Osteoblast (primary cell): ENCODE measurements around the gene ZNF366. TPM values are rescaled to one million over a fixed set of nuclear protein-coding genes. Genes with fewer than 3 reads are reported as not detected.
A peak's percentile ranks its signal among the peaks of the same experiment; 100 is the strongest.

ENCODE experiments used
- DNase-seq: peaks from one replicate; pipeline ENCODE4 v3.0.0; 2011; ENCODE audit warnings: low spot score, mixed read lengths; ENCODE audit not compliant: insufficient read length; ENCODE audit errors: missing footprints
- H2AFZ ChIP-seq: 2 replicates; pipeline ENCODE4 v1.6.0; 2011; ENCODE audit warnings: mild to moderate bottlenecking, low read length
- H3K27ac ChIP-seq: 2 replicates; pipeline ENCODE4 v1.5.1; 2011; ENCODE audit warnings: mild to moderate bottlenecking, low read depth, low read length, moderate library complexity
- H3K27me3 ChIP-seq: 2 replicates; pipeline ENCODE4 v1.6.0; 2012; ENCODE audit warnings: mild to moderate bottlenecking, control low read depth, inconsistent platforms, low read length, moderate library complexity; ENCODE audit not compliant: insufficient read depth
- H3K36me3 ChIP-seq: 2 replicates; pipeline ENCODE4 v1.5.1; 2011; ENCODE audit warnings: mild to moderate bottlenecking, low read length, control low read depth, moderate library complexity; ENCODE audit not compliant: insufficient read depth
- H3K4me1 ChIP-seq: 2 replicates; pipeline ENCODE4 v1.5.1; 2011; ENCODE audit warnings: mild to moderate bottlenecking, low read length, control low read depth, moderate library complexity; ENCODE audit not compliant: insufficient read depth
- H3K4me2 ChIP-seq: 2 replicates; pipeline ENCODE4 v1.6.0; 2011; ENCODE audit warnings: mild to moderate bottlenecking, low read length; ENCODE audit not compliant: insufficient read depth
- H3K4me3 ChIP-seq: fragments of 200-600 bp; sonication (generic); 3 replicates; pipeline ENCODE4 v1.5.1; 2012; ENCODE audit warnings: mild to moderate bottlenecking, low read length, inconsistent platforms; ENCODE audit not compliant: insufficient read depth
- H3K79me2 ChIP-seq: 2 replicates; pipeline ENCODE4 v1.6.0; 2012; ENCODE audit warnings: mild to moderate bottlenecking, low read length, control low read depth, inconsistent platforms; ENCODE audit not compliant: insufficient read depth
- H3K9me3 ChIP-seq: 2 replicates; pipeline ENCODE4 v1.5.1; 2011; ENCODE audit warnings: low read depth, low read length, control low read depth
- H4K20me1 ChIP-seq: 2 replicates; pipeline ENCODE4 v1.6.0; 2012; ENCODE audit warnings: mild to moderate bottlenecking, low read length, control low read depth; ENCODE audit not compliant: insufficient read depth
- CTCF ChIP-seq: IDR thresholded peaks from 2 replicates; pipeline ENCODE4 v1.5.1; 2011; ENCODE audit warnings: mild to moderate bottlenecking, low read depth, low read length, moderate library complexity; ENCODE audit errors: extremely low read depth
- total RNA-seq: library from RNA; depleted of rRNA; stranded (reverse); fragments of >200 nt; gene quantifications from 2 replicates; pipeline ENCODE4 v1.2.3, GENCODE V29; 2012

Gene ZNF366
- total RNA-seq, 1 donor: not detected

- H3K4me1 ChIP-seq: no peaks in the 10 kb centered on the region
- H3K27ac ChIP-seq: no peak overlapping the region
- no peak overlapping the region for H2AFZ ChIP-seq
- H3K36me3 ChIP-seq: no peaks in the 10 kb centered on the region
- H3K79me2 ChIP-seq: no peaks in the 10 kb centered on the region
- no peak for TF ChIP-seq CTCF
- H3K4me2 ChIP-seq: no peak overlapping the region
- no peaks in the 10 kb centered on the region for H3K27me3 ChIP-seq
- H3K4me3 ChIP-seq: no peak overlapping the region
- H3K9me3 ChIP-seq: no peaks in the 10 kb centered on the region
- H4K20me1 ChIP-seq: no peaks in the 10 kb centered on the region
- DNase-seq: no peak
Observed at GRCh38 chr5:72530196-72530595, 23.0 kb upstream of the ZNF366 start.

DNA sequence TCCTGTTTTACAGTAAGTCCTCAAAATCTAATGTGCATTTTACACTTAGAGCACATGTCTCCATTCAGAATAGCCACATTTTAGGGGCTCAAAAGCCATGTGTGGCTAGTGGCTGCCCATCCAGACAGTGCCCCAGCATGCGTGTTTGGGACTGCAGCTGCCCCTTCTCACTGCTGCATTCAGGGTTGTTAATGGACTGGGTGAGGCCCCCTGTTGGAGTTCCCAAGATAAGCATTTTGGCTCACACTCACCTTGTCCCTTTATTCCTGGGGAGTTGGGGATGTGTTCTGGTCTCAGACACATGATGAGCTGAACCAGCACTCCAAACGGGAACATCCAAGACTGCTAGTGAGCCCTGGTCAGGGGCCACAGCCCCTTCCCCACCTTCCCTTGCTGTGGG is 22.2 kb upstream of the ZNF366 start:
- DNase-seq: no peak
- TF ChIP-seq CTCF: no peak

DNA sequence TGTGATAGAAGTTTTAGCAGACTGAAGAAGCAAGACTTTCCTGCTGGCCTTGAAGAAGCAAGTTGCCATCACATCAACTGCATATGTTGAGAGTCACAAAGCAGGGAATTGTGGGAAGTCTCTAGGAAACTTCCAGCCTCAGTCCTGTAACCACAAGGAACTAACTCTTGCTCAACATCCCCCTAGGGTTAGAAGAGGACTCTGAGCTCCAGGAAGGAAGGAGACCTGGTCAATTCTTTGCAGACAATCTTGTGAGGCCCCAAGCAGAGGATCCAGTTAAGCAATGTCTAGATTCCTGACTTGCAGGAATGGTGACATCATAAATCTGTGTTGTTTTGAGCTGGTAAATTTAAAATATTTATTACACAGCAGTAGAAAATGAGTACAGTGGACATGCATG is 18.6 kb upstream of the ZNF366 start:
- Histone ChIP-seq H3K27ac (peak overlapping the region; percentile 1), H2AFZ (peak overlapping the region; percentile 16)

More for the DNA sequence above, 22.2 kb upstream of the ZNF366 start:
- H3K4me2 ChIP-seq: no peak overlapping the region
- no peaks in the 10 kb centered on the region for H3K4me1 ChIP-seq
- H2AFZ ChIP-seq: no peak overlapping the region
- no peaks in the 10 kb centered on the region for H3K27me3 ChIP-seq
- no peaks in the 10 kb centered on the region for H3K36me3 ChIP-seq
- H4K20me1 ChIP-seq: no peaks in the 10 kb centered on the region
- no peaks in the 10 kb centered on the region for H3K9me3 ChIP-seq
- H3K27ac ChIP-seq: no peak overlapping the region
- H3K4me3 ChIP-seq: no peak overlapping the region
- H3K79me2 ChIP-seq: no peaks in the 10 kb centered on the region

GRCh38 chr5:72523960-72524582 is 16.9 kb upstream of the ZNF366 start:
- peak; percentile 69 for TF ChIP-seq CTCF
- Histone ChIP-seq H4K20me1 (no peaks in the 10 kb centered on the region), H3K79me2 (no peaks in the 10 kb centered on the region), H2AFZ (peak overlapping the region; percentile 58), H3K4me2 (no peak overlapping the region), H3K9me3 (no peaks in the 10 kb centered on the region), H3K27ac (peak overlapping the region; percentile 66), H3K36me3 (no peaks in the 10 kb centered on the region), H3K4me3 (no peak overlapping the region), H3K4me1 (peaks cover 3% of the 10 kb centered on the region), H3K27me3 (no peaks in the 10 kb centered on the region)
- no peak for DNase-seq

More for the DNA sequence above, 18.6 kb upstream of the ZNF366 start:
- H3K4me2 ChIP-seq: no peak overlapping the region
- no peaks in the 10 kb centered on the region for H3K27me3 ChIP-seq
- H3K36me3 ChIP-seq: no peaks in the 10 kb centered on the region
- H3K79me2 ChIP-seq: no peaks in the 10 kb centered on the region
- no peak for TF ChIP-seq CTCF
- H3K4me3 ChIP-seq: no peak overlapping the region
- no peak for DNase-seq
- H3K4me1 ChIP-seq: peaks cover 3% of the 10 kb centered on the region
- H4K20me1 ChIP-seq: no peaks in the 10 kb centered on the region
- no peaks in the 10 kb centered on the region for H3K9me3 ChIP-seq
